Uterus (tissue), 4 donors: ENCODE measurements around the gene USP4. TPM values are rescaled to one million over a fixed set of nuclear protein-coding genes. Genes with fewer than 3 reads are reported as not detected.

ENCODE experiments used
- DNase-seq, 2 donors: peaks; one replicate each; pipeline ENCODE4 v3.0.0-alpha.2; 2019 to 2020
- H3K27ac ChIP-seq, 2 donors: fragments of 200-600 bp; sonication (generic); 1 replicate in 1 of 2; 2 replicates in 1 of 2; pipeline ENCODE4 v1.5.1; 2016 to 2018
- H3K27me3 ChIP-seq, 2 donors: fragments of 200-600 bp; sonication (generic); one replicate each; pipeline ENCODE4 v1.5.1; 2018 to 2019; ENCODE audit warnings: control low read depth in 1 of 2
- H3K36me3 ChIP-seq, 2 donors: fragments of 200-600 bp; sonication (generic); one replicate each; pipeline ENCODE4 v1.5.1; 2019; ENCODE audit warnings: control low read depth in 1 of 2
- H3K4me1 ChIP-seq, 2 donors: fragments of 200-600 bp; sonication (generic); one replicate each; pipeline ENCODE4 v1.5.1; 2018 to 2019; ENCODE audit warnings: control low read depth in 1 of 2
- H3K4me3 ChIP-seq, 2 donors: fragments of 200-600 bp; sonication (generic); 1 replicate in 1 of 2; 2 replicates in 1 of 2; pipeline ENCODE4 v1.5.1; 2018 to 2019; ENCODE audit warnings: mild to moderate bottlenecking in 1 of 2
- H3K9me3 ChIP-seq, 2 donors: fragments of 200-600 bp; sonication (generic); one replicate each; pipeline ENCODE4 v1.5.1; 2019; ENCODE audit warnings: control low read depth in 1 of 2
- CTCF ChIP-seq, 4 experiments: fragments of 200-600 bp in 2 of 4; fragments of 450-650 bp in 2 of 4; sonication (generic) in 2 of 4; IDR thresholded peaks; one replicate each; pipeline ENCODE4 v1.5.1; 2016 to 2019; ENCODE audit warnings: antibody characterized with exemption in 4 of 4, mild to moderate bottlenecking in 2 of 4, moderate library complexity in 1 of 4
- POLR2A ChIP-seq, 2 donors: fragments of 450-650 bp; IDR thresholded peaks; one replicate each; pipeline ENCODE4 v1.6.1; 2016; ENCODE audit warnings: antibody characterized with exemption in 2 of 2, mild to moderate bottlenecking in 1 of 2, moderate library complexity in 1 of 2
- intact Hi-C: fragments of 100-400 bp; cut with DNase I; formaldehyde crosslinking; loops from one replicate; pipeline ENCODE4 v1.15.1; 2023; ENCODE audit warnings: low total_unique reads
- total RNA-seq, 4 donors: library from RNA; depleted of rRNA in 3 of 4; stranded (reverse); fragments of >200 nt in 3 of 4; gene quantifications; one replicate each; pipeline versions ENCODE4 v1.1.0 to v1.2.4, GENCODE V29; 2014 to 2023
- donor health status: DM: yes; HTN: yes; CAD: no.

Gene USP4
- 10 to 100 TPM in 3 of 4 donors, 1 to 10 TPM in 1; 9.2 to 78.3 (median 28.8) TPM for total RNA-seq

GRCh38 chr3:49339941-49340800, at the start of gene USP4:
TSS of gene USP4 (minus strand) at chr3:49340053. CDS start at chr3:49340024, 29 bp downstream.
- Histone ChIP-seq H3K4me1 (peaks cover 0 to 6% of the 10 kb centered on the region in 2 donors), H3K27ac (peak within 1 kb of the TSS; percentile 90 to 95), H3K27me3 (no peaks in the 10 kb centered on the region), H3K36me3 (no peaks in the 10 kb centered on the region), H3K4me3 (peak within 1 kb of the TSS; percentile 74 to 90), H3K9me3 (no peaks in the 10 kb centered on the region)
- peak; percentile 50 to 79 (median 64) for TF ChIP-seq CTCF (IDR thresholded peaks at IDR 0.05)
- TF ChIP-seq POLR2A (IDR thresholded peaks at IDR 0.05): peak; percentile 68 to 76
- peak; percentile 90 to 92 for DNase-seq
- intact Hi-C loops: no loop called here

- no peaks in the 10 kb centered on the region for H3K4me1 ChIP-seq
- TF ChIP-seq POLR2A (IDR thresholded peaks at IDR 0.05): no peak
- TF ChIP-seq CTCF (IDR thresholded peaks at IDR 0.05): no peak
These were observed 49.4 kb upstream of the USP4 start for GRCh38 chr3:49389297-49389696.

GRCh38 chr3:49388289-49388820, 48.5 kb upstream of the USP4 start:
- no peak for TF ChIP-seq CTCF (IDR thresholded peaks at IDR 0.05)
- TF ChIP-seq POLR2A (IDR thresholded peaks at IDR 0.05): no peak
- intact Hi-C loops: no loop called here
- Histone ChIP-seq H3K36me3 (no peaks in the 10 kb centered on the region), H3K4me3 (no peak overlapping the region), H3K27me3 (no peaks in the 10 kb centered on the region), H3K4me1 (no peaks in the 10 kb centered on the region), H3K27ac (no peak overlapping the region), H3K9me3 (no peaks in the 10 kb centered on the region)
- no peak for DNase-seq

More at GRCh38 chr3:49389297-49389696, 49.4 kb upstream of the USP4 start:
- DNase-seq: no peak
- no peaks in the 10 kb centered on the region for H3K36me3 ChIP-seq
- H3K4me3 ChIP-seq: no peak overlapping the region
- intact Hi-C loops: no loop called here
- H3K27ac ChIP-seq: no peak overlapping the region
- no peaks in the 10 kb centered on the region for H3K9me3 ChIP-seq
- no peaks in the 10 kb centered on the region for H3K27me3 ChIP-seq

- H3K36me3 ChIP-seq: no peaks in the 10 kb centered on the region
- H3K4me1 ChIP-seq: no peaks in the 10 kb centered on the region
- H3K9me3 ChIP-seq: no peaks in the 10 kb centered on the region
- H3K27ac ChIP-seq: no peak overlapping the region
- no peak for DNase-seq
- TF ChIP-seq POLR2A (IDR thresholded peaks at IDR 0.05) (no peak), CTCF (IDR thresholded peaks at IDR 0.05) (no peak)
- no peak overlapping the region for H3K4me3 ChIP-seq
- intact Hi-C loops: no loop called here
- H3K27me3 ChIP-seq: no peaks in the 10 kb centered on the region
These were observed 47.9 kb upstream of the USP4 start for GRCh38 chr3:49387721-49388120.
